ENCODE measurements around the gene TIGD1.

GRCh38 chr2:232537499-232537898, 12.9 kb downstream of the TIGD1 start:
- no peak for TF ChIP-seq CTCF (conservative IDR thresholded peaks at IDR 0.05; ENCODE audit: low read length)
- no peak for TF ChIP-seq EZH2phosphoT487 (IDR thresholded peaks at IDR 0.05; ENCODE audit: borderline replicate concordance, low read depth, low read length)
